OCI-LY3 (cell line): ENCODE measurements around the gene CLDN1.
"Not testable (repeated sequence)": the region's sequence is repeated elsewhere in the genome, so short reads cannot be mapped to it uniquely, and the experiment has no call there.

Experiments used
- H2AFZ ChIP-seq: fragments of 200-600, 300-600 bp; shearing (Covaris generic); 2 replicates; pipeline ENCODE4 v1.6.0; 2014; ENCODE audit warnings: antibody characterized with exemption, low read depth, low read length
- H3K27ac ChIP-seq: fragments of 200-600, 300-600 bp; sonication (generic); 2 replicates; pipeline ENCODE4 v1.5.1; 2014; ENCODE audit warnings: mild to moderate bottlenecking, low read length, moderate library complexity, mixed read lengths
- H3K27me3 ChIP-seq: fragments of 200-600, 300-600 bp; sonication (generic); 2 replicates; pipeline ENCODE4 v1.6.1; 2014; ENCODE audit warnings: low read depth, low read length, mixed read lengths
- H3K36me3 ChIP-seq: fragments of 200-600, 300-600 bp; sonication (generic); replicated peaks from 2 replicates; pipeline ENCODE3; 2014; ENCODE audit warnings: low read depth, low read length, mixed read lengths
- H3K4me1 ChIP-seq: fragments of 300-600, 200-600 bp; sonication (generic); 2 replicates; pipeline ENCODE4 v1.6.1; 2014; ENCODE audit warnings: low read length, mixed read lengths
- H3K4me2 ChIP-seq: fragments of 200-600, 300-600 bp; sonication (generic); 2 replicates; pipeline ENCODE4 v1.6.1; 2014; ENCODE audit warnings: low read length, mixed read lengths
- H3K4me3 ChIP-seq: fragments of 300-600, 200-600 bp; sonication (generic); 2 replicates; pipeline ENCODE4 v1.5.1; 2014; ENCODE audit warnings: antibody characterized with exemption, mild to moderate bottlenecking, low read length, moderate library complexity
- H3K79me2 ChIP-seq: fragments of 300-600, 200-600 bp; shearing (Covaris generic); 2 replicates; pipeline ENCODE4 v1.6.1; 2014; ENCODE audit warnings: mild to moderate bottlenecking, low read length, mixed read lengths
- H3K9ac ChIP-seq: fragments of 300-600, 200-600 bp; shearing (Covaris generic); 2 replicates; pipeline ENCODE4 v1.6.0; 2014; ENCODE audit warnings: mild to moderate bottlenecking, low read length, moderate library complexity
- H3K9me3 ChIP-seq: fragments of 200-600, 300-600 bp; shearing (Covaris generic); 2 replicates; pipeline ENCODE4 v1.6.1; 2014; ENCODE audit warnings: low read length, mixed read lengths; ENCODE audit not compliant: insufficient read depth
- H4K20me1 ChIP-seq: fragments of 200-600, 300-600 bp; sonication (generic); 2 replicates; pipeline ENCODE4 v1.6.1; 2016; ENCODE audit warnings: low read length, mixed read lengths; ENCODE audit not compliant: insufficient read depth
- CTCF ChIP-seq: fragments of 200-600, 300-600 bp; sonication (generic); IDR thresholded peaks from 2 replicates; pipeline ENCODE4 v1.5.1; 2014; ENCODE audit warnings: antibody characterized with exemption, low read length, low read depth
- EZH2phosphoT487 ChIP-seq: fragments of 200-600 bp; shearing (Covaris generic); IDR thresholded peaks from 2 replicates; pipeline ENCODE4 v1.6.1; 2018; ENCODE audit warnings: antibody characterized with exemption, mixed run types, low read depth

Gene CLDN1

GRCh38 chr3:190281308-190282051 lies 40.8 kb downstream of the CLDN1 start:
- no peak overlapping the region for H2AFZ ChIP-seq
- H3K36me3 ChIP-seq: no peaks in the 10 kb centered on the region
- TF ChIP-seq EZH2phosphoT487: no peak
- TF ChIP-seq CTCF: no peak

GRCh38 chr3:190279690-190280089 lies 42.6 kb downstream of the CLDN1 start:
- Histone ChIP-seq H3K4me2 (no peak overlapping the region), H3K36me3 (no peaks in the 10 kb centered on the region), H3K9ac (no peak overlapping the region), H3K4me3 (no peak overlapping the region), H3K27me3 (no peaks in the 10 kb centered on the region), H4K20me1 (no peaks in the 10 kb centered on the region), H2AFZ (no peak overlapping the region), H3K79me2 (no peaks in the 10 kb centered on the region), H3K4me1 (no peaks in the 10 kb centered on the region), H3K9me3 (no peaks in the 10 kb centered on the region), H3K27ac (no peak overlapping the region)
- TF ChIP-seq CTCF (no peak), EZH2phosphoT487 (no peak)

More at GRCh38 chr3:190281308-190282051, 40.8 kb downstream of the CLDN1 start:
- no peak overlapping the region for H3K9ac ChIP-seq
- H3K27ac ChIP-seq: no peak overlapping the region
- no peak overlapping the region for H3K4me3 ChIP-seq
- H3K4me2 ChIP-seq: no peak overlapping the region
- H3K9me3 ChIP-seq: peaks cover 9% of the 10 kb centered on the region; the same call in 1 of the 2 replicates
- H4K20me1 ChIP-seq: no peaks in the 10 kb centered on the region
- no peaks in the 10 kb centered on the region for H3K79me2 ChIP-seq
- H3K4me1 ChIP-seq: no peaks in the 10 kb centered on the region
- H3K27me3 ChIP-seq: no peaks in the 10 kb centered on the region

- Histone ChIP-seq H3K79me2 (no peaks in the 10 kb centered on the region), H2AFZ (no peak overlapping the region), H3K27ac (no peak overlapping the region), H3K27me3 (no peaks in the 10 kb centered on the region), H3K4me2 (no peak overlapping the region), H3K4me1 (no peaks in the 10 kb centered on the region), H3K36me3 (no peaks in the 10 kb centered on the region), H3K9me3 (no peaks in the 10 kb centered on the region), H3K9ac (no peak overlapping the region), H4K20me1 (no peaks in the 10 kb centered on the region), H3K4me3 (no peak overlapping the region)
- no peak for TF ChIP-seq CTCF
- no peak for TF ChIP-seq EZH2phosphoT487
Observed at GRCh38 chr3:190272747-190273146, 49.5 kb downstream of the CLDN1 start.

- Histone ChIP-seq H3K79me2 (no peaks in the 10 kb centered on the region), H3K4me3 (no peak overlapping the region), H3K36me3 (no peaks in the 10 kb centered on the region), H3K27ac (no peak overlapping the region), H3K9me3 (no peaks in the 10 kb centered on the region), H3K9ac (no peak overlapping the region), H3K4me2 (no peak overlapping the region), H3K27me3 (no peaks in the 10 kb centered on the region), H2AFZ (no peak overlapping the region), H4K20me1 (no peaks in the 10 kb centered on the region), H3K4me1 (no peaks in the 10 kb centered on the region)
- no peak for TF ChIP-seq CTCF
- no peak for TF ChIP-seq EZH2phosphoT487
Observed at GRCh38 chr3:190269101-190269500, 53.1 kb downstream of the CLDN1 start.

- not testable (repeated sequence) for H3K9me3 ChIP-seq, H3K4me2 ChIP-seq, H3K9ac ChIP-seq, H3K79me2 ChIP-seq, H3K36me3 ChIP-seq, H3K4me3 ChIP-seq, H3K27me3 ChIP-seq, H4K20me1 ChIP-seq, H3K27ac ChIP-seq, H2AFZ ChIP-seq, H3K4me1 ChIP-seq
Observed at GRCh38 chr3:190267464-190267863, 54.8 kb downstream of the CLDN1 start.
